DND-41 (cell line): ENCODE results near the gene SLC37A3.

ENCODE experiments used
- ATAC-seq: fragments of 200-7000 bp; cut with Tn5 transposase; 3 replicates; pipeline ENCODE4 v1.9.1; 2021; ENCODE audit warnings: low read depth; ENCODE audit not compliant: insufficient read depth
- DNase-seq: peaks from one replicate; pipeline ENCODE4 v3.0.0-alpha.2; 2020
- H2AFZ ChIP-seq: 2 replicates; pipeline ENCODE4 v1.6.0; 2012; ENCODE audit warnings: low read depth, low read length
- H3K27ac ChIP-seq: 2 replicates; pipeline ENCODE4 v1.5.1; 2012; ENCODE audit warnings: low read length, inconsistent platforms
- H3K27me3 ChIP-seq: fragments of 200-600 bp; sonication (generic); 2 replicates; pipeline ENCODE4 v1.6.0; 2012; ENCODE audit warnings: low read length, mild to moderate bottlenecking, inconsistent platforms; ENCODE audit not compliant: insufficient read depth, poor library complexity
- H3K36me3 ChIP-seq: 2 replicates; pipeline ENCODE4 v1.5.1; 2012; ENCODE audit warnings: low read length, inconsistent platforms; ENCODE audit not compliant: insufficient read depth
- H3K4me1 ChIP-seq: 2 replicates; pipeline ENCODE4 v1.5.1; 2012; ENCODE audit warnings: mild to moderate bottlenecking, low read length; ENCODE audit not compliant: insufficient read depth
- H3K4me2 ChIP-seq: 2 replicates; pipeline ENCODE4 v1.6.0; 2012; ENCODE audit warnings: mild to moderate bottlenecking, moderate library complexity, low read length, inconsistent platforms; ENCODE audit not compliant: insufficient read depth
- H3K4me3 ChIP-seq, 2 experiments: fragments of 200-600 bp in 1 of 2; shearing (Covaris generic) in 1 of 2; 2 replicates each; pipeline ENCODE4 v1.5.1; 2012 to 2016; ENCODE audit warnings: inconsistent platforms in 2 of 2, low read length in 2 of 2, mild to moderate bottlenecking in 2 of 2, low read depth in 1 of 2, moderate library complexity in 1 of 2
- H3K79me2 ChIP-seq: 2 replicates; pipeline ENCODE4 v1.6.0; 2012; ENCODE audit warnings: low read length, inconsistent platforms; ENCODE audit not compliant: insufficient read depth
- H3K9ac ChIP-seq: 2 replicates; pipeline ENCODE4 v1.6.0; 2012; ENCODE audit warnings: low read depth, mild to moderate bottlenecking, inconsistent platforms, low read length, moderate library complexity
- H3K9me3 ChIP-seq: 2 replicates; pipeline ENCODE4 v1.5.1; 2012; ENCODE audit warnings: low read length, moderate library complexity, mild to moderate bottlenecking, inconsistent platforms; ENCODE audit not compliant: insufficient read depth, severe bottlenecking
- H4K20me1 ChIP-seq: 2 replicates; pipeline ENCODE4 v1.6.0; 2012; ENCODE audit warnings: low read length; ENCODE audit not compliant: insufficient read depth
- EZH2 ChIP-seq: IDR thresholded peaks from 3 replicates; pipeline ENCODE4 v1.6.1; 2012; ENCODE audit warnings: borderline replicate concordance, low read depth, mild to moderate bottlenecking, moderate library complexity, low read length, inconsistent platforms; ENCODE audit not compliant: severe bottlenecking
- TF ChIP-seq, protein P1 (sequence below): IDR thresholded peaks from 2 replicates; pipeline ENCODE4 v1.5.1; 2012; ENCODE audit warnings: borderline replicate concordance, low read length, moderate library complexity, mild to moderate bottlenecking; ENCODE audit not compliant: poor library complexity, severe bottlenecking; ENCODE audit errors: extremely low read depth

Gene SLC37A3

DNA sequence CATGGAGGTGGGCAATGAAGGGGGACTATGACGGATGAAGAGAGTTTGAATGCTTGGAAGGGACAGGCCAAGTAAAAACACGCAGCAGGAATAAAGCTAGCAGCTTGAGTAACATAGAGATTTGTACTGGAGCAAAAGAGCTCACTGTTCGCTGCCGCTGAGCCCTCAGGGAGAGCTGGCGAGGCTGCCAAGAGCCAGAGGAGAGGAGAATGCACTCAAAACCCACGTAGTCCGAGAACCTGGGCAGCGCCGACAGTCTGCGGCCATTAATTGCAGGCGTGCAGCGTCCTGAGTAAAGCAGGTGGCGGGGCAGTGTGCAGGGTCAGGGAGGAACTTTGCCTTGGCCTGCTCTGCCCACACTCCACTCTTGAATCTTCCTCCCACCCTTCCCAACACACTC, 68.2 kb downstream of the SLC37A3 start:
- Histone ChIP-seq H3K9me3 (no peaks in the 10 kb centered on the region), H3K27me3 (no peaks in the 10 kb centered on the region), H3K79me2 (no peaks in the 10 kb centered on the region), H3K4me2 (no peak overlapping the region), H3K27ac (no peak overlapping the region), H4K20me1 (no peaks in the 10 kb centered on the region), H3K36me3 (peaks cover 12% of the 10 kb centered on the region), H3K4me3 (no peak overlapping the region), H3K9ac (no peak overlapping the region), H3K4me1 (0 out of 2 replicates have a peak, but pooled peaks cover 2% of the 10 kb centered on the region), H2AFZ (no peak overlapping the region)
- TF ChIP-seq, protein P1, sequence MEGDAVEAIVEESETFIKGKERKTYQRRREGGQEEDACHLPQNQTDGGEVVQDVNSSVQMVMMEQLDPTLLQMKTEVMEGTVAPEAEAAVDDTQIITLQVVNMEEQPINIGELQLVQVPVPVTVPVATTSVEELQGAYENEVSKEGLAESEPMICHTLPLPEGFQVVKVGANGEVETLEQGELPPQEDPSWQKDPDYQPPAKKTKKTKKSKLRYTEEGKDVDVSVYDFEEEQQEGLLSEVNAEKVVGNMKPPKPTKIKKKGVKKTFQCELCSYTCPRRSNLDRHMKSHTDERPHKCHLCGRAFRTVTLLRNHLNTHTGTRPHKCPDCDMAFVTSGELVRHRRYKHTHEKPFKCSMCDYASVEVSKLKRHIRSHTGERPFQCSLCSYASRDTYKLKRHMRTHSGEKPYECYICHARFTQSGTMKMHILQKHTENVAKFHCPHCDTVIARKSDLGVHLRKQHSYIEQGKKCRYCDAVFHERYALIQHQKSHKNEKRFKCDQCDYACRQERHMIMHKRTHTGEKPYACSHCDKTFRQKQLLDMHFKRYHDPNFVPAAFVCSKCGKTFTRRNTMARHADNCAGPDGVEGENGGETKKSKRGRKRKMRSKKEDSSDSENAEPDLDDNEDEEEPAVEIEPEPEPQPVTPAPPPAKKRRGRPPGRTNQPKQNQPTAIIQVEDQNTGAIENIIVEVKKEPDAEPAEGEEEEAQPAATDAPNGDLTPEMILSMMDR = no peak
- no peak for TF ChIP-seq EZH2
- ATAC-seq (no peak), DNase-seq (no peak)

DNA sequence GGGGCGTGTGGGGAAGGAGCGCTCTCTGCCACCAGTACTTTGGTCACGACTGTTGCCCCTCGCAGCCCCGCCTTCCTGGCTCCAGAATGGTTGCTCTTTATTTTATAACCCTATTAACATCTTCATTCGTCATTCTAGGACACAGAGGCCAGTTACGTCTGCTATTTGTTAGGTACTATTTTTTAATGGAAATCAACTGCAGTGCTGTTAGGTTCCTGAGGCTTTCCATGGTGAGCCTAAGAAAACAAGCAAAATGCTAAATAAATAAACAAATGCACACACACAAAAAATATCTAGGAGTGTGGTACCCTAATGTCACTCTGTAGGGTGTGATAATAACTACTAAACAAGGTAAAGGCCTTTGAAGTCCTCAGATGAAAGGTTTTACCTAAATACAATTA, 71.1 kb downstream of the SLC37A3 start:
- no peak overlapping the region for H2AFZ ChIP-seq
- H3K27me3 ChIP-seq = no peaks in the 10 kb centered on the region
- H4K20me1 ChIP-seq = no peaks in the 10 kb centered on the region
- H3K79me2 ChIP-seq = no peaks in the 10 kb centered on the region
- H3K4me2 ChIP-seq = no peak overlapping the region
- H3K4me3 ChIP-seq = no peak overlapping the region
- no peak overlapping the region for H3K27ac ChIP-seq
- H3K36me3 ChIP-seq = no peaks in the 10 kb centered on the region
- ATAC-seq (no peak), DNase-seq (no peak)
- H3K9me3 ChIP-seq = no peaks in the 10 kb centered on the region
- H3K4me1 ChIP-seq = 0 out of 2 replicates have a peak, but pooled peaks cover 2% of the 10 kb centered on the region
- H3K9ac ChIP-seq = no peak overlapping the region
- TF ChIP-seq, protein P1 = no peak
- TF ChIP-seq EZH2 = no peak

DNA sequence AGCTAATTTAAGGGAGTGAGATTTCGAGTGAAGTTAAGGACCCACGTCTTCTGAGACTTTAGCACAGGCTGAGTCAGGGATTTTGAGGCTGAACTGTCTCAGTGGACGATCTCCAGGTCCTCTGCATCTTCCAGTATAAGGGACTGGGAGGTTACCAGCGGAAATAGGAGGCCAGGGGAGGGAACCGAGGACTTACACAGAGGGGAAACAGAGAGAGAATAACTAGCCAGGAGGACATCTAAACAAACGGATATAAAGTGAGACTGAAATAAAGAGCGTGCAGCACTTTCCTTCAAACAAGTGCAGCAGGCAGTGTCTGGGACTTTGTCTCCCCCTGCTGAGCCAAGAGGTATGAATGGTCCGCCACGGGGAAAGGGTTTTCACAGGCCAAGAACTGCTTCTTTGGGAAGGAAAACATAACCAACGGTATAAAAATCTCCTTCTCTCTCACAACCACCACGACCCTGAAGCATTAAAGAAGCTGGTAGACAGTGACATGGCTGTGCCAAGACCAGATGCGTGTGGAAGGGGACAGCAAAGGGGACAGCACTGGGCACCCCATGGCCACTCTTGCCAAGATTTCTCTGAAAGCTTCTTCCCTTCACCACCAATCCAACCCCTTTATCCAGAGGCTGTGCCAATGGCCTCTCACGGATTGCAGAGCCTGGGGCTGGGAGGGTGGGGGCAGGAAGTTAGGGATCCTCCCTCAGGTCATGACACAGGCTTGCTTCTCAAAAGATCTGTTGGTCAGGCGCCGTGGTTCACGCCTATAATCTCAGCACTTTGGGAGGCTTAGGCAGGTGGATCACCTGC, 72.0 kb downstream of the SLC37A3 start:
- H3K27me3 ChIP-seq = no peaks in the 10 kb centered on the region
- no peaks in the 10 kb centered on the region for H4K20me1 ChIP-seq
- H2AFZ ChIP-seq = 0 out of 2 replicates have a peak overlapping the region, but pooled peaks have one; percentile 9
- H3K9ac ChIP-seq = no peak overlapping the region
- no peak for TF ChIP-seq EZH2
- TF ChIP-seq, protein P1 = peak; percentile 84
- no peak overlapping the region for H3K27ac ChIP-seq
- H3K36me3 ChIP-seq = no peaks in the 10 kb centered on the region
- no peak overlapping the region for H3K4me3 ChIP-seq
- DNase-seq (peak; percentile 68), ATAC-seq (peak; percentile 91)
- H3K9me3 ChIP-seq = no peaks in the 10 kb centered on the region
- no peaks in the 10 kb centered on the region for H3K79me2 ChIP-seq
- 0 out of 2 replicates have a peak, but pooled peaks cover 2% of the 10 kb centered on the region for H3K4me1 ChIP-seq
- H3K4me2 ChIP-seq = no peak overlapping the region
